Measurements from ENCODE around the gene AP1M1.
"Not testable (repeated sequence)": the region's sequence is repeated elsewhere in the genome, so short reads cannot be mapped to it uniquely, and the experiment has no call there.

The AP1M1 gene

GRCh38 chr19:16197622-16198369 lies at the start of gene AP1M1:
Gene AP1M1, plus strand, starts transcription at chr19:16197911. Its CDS starts 116 bp downstream, at chr19:16198027.
- peak; percentile 69 to 99 (median 94) for DNase-seq

- DNase-seq: no peak
These were observed 49.1 kb upstream of the AP1M1 start for GRCh38 chr19:16148443-16149229.

- DNase-seq: peak in 1 of 56 donors; percentile 49
These were observed 44.0 kb upstream of the AP1M1 start for GRCh38 chr19:16153582-16154336.

- DNase-seq: no peak
These were observed 43.2 kb upstream of the AP1M1 start for GRCh38 chr19:16154557-16154956.

- DNase-seq: no peak
These were observed 42.6 kb upstream of the AP1M1 start for GRCh38 chr19:16155128-16155527.

- DNase-seq: no peak
These were observed 40.8 kb upstream of the AP1M1 start for GRCh38 chr19:16156904-16157303.

- no peak for DNase-seq
These were observed 40.1 kb upstream of the AP1M1 start for GRCh38 chr19:16157601-16158000.

- DNase-seq: no peak
These were observed 38.1 kb upstream of the AP1M1 start for GRCh38 chr19:16159655-16160054.

- no peak for DNase-seq
These were observed 37.2 kb upstream of the AP1M1 start for GRCh38 chr19:16160445-16160942.

- no peak for DNase-seq
These were observed 36.7 kb upstream of the AP1M1 start for GRCh38 chr19:16160943-16161560.

GRCh38 chr19:16161840-16162239 lies 35.9 kb upstream of the AP1M1 start:
- DNase-seq: peak in 2 of 56 donors; percentile 0 to 10

GRCh38 chr19:16164222-16164890 lies 33.4 kb upstream of the AP1M1 start:
- no peak for DNase-seq

GRCh38 chr19:16166417-16166816 lies 31.3 kb upstream of the AP1M1 start:
- DNase-seq: no peak

GRCh38 chr19:16167055-16167454 lies 30.7 kb upstream of the AP1M1 start:
- no peak for DNase-seq

GRCh38 chr19:16168465-16169081 lies 29.1 kb upstream of the AP1M1 start:
- DNase-seq: no peak

GRCh38 chr19:16170134-16170533 lies 27.6 kb upstream of the AP1M1 start:
- no peak for DNase-seq

GRCh38 chr19:16175954-16176353 lies 21.8 kb upstream of the AP1M1 start:
- DNase-seq: no peak

- DNase-seq: not testable (repeated sequence)
These were observed 18.8 kb upstream of the AP1M1 start for GRCh38 chr19:16178866-16179265.

GRCh38 chr19:16180611-16181010 lies 17.1 kb upstream of the AP1M1 start:
- no peak for DNase-seq

- DNase-seq: peak in 1 of 56 donors; percentile 11
These were observed 13.0 kb upstream of the AP1M1 start for GRCh38 chr19:16184665-16185122.
